ENCODE results near the gene C1QC.

Gene C1QC

DNA sequence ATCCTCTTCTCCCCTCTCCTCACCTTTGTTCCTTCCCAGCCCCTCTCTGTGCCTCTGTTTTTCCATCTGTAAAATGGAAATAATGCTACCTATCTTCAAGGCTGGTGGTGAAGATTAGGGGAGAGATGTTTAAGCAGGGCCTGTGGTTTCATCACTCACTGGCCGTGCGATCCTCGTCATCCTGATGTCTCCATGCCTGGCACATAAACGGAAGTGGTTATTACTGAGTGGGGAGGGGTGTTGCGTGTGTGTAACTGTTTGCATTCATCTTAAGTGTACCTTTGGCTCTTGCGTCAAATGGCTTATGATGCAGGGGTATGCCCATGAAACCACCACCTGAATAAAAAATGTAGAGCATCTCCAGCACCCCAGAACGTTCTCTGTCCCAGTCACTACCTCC is 24.2 kb upstream of the C1QC start:
- no peak for TF ChIP-seq CTCF (IDR thresholded peaks at IDR 0.05; ENCODE audit: borderline replicate concordance, insufficient read depth, low read depth, low read length)
- H3K4me3 ChIP-seq (ENCODE audit: low read depth, low read length): no peak overlapping the region

- H3K4me3 ChIP-seq (ENCODE audit: low read depth, low read length): no peak overlapping the region
- no peak for TF ChIP-seq CTCF (IDR thresholded peaks at IDR 0.05; ENCODE audit: borderline replicate concordance, insufficient read depth, low read depth, low read length)
Observed at GRCh38 chr1:22619798-22620197, 23.6 kb upstream of the C1QC start.

DNA sequence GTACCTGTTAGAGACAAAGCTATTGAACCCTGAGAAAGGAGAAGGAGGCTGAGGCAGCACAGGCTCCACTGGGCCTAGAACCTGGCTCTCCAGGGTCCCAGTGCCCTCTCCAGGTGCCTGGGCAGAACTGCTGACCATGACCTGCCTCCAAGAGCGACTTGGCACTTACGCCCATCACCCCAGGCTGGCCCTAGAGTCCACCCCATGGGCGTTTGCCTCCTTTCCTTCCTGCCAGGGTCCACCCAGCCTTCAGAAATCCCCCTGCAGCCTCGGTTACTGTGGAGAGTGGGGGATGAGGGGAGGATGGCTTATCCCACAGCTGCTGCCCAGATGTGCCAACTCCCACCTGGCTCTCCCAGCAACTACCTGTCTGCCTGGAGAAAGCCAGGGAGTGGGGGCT is 21.7 kb upstream of the C1QC start:
- no peak overlapping the region for H3K4me3 ChIP-seq (ENCODE audit: low read depth, low read length)
- TF ChIP-seq CTCF (IDR thresholded peaks at IDR 0.05; ENCODE audit: borderline replicate concordance, insufficient read depth, low read depth, low read length): no peak

DNA sequence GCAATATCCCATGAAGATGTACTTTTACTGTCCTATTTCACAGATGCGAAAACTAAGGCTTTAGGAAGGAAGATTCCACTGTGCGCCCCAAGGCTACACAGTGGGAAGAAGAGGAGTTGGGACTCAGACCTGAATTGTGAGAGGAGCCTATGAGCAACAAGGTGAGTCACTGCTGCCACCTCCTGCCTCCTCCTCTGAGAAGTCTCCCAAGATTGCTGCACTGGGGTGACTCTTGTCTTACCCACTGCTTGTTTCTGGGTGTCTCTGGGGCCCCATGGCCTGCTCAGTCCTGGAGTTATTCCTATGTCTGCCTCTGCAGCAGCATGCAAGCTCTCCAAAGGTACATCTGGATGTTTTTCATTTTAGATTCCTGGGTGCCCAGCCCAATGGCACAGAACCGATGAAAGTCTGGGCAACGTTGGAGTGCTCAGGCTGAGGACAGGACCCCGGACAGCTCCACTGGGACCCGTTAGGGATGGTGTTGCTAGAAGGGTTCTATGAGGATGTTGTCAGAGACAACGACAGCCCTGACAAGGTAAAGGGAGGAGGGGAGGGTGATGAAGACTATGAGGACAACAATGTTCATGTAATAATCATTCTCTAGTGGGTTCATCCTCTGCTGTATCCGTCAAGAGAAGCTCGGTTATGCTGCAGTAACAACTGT is 18.0 kb upstream of the C1QC start:
- TF ChIP-seq CTCF (IDR thresholded peaks at IDR 0.05; ENCODE audit: borderline replicate concordance, insufficient read depth, low read depth, low read length): no peak
- H3K4me3 ChIP-seq (ENCODE audit: low read depth, low read length): no peak overlapping the region

GRCh38 chr1:22626237-22627157 is 16.9 kb upstream of the C1QC start:
- no peak overlapping the region for H3K4me3 ChIP-seq (ENCODE audit: low read depth, low read length)
- no peak for TF ChIP-seq CTCF (IDR thresholded peaks at IDR 0.05; ENCODE audit: borderline replicate concordance, insufficient read depth, low read depth, low read length)

DNA sequence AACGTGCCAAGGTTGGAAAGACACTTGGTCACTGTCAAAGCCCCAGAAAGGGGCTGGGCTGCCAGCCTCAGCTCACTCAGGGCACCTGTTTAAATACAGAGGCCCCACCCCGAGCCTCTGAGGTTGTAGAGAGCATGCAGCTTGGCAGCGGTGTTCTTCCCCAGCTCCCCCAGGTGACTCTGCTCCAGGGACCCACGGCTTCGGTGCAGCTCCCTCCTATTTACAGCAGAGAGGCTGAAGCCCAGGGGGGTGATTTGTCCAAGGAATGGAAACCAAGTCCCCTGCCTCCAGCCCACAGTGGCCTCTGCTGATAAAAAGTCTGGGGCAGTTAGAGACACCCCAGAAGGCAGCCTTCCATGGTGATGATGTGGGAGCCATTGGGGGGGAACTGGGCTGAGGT is 16.1 kb upstream of the C1QC start:
- H3K4me3 ChIP-seq (ENCODE audit: low read depth, low read length): no peak overlapping the region
- TF ChIP-seq CTCF (IDR thresholded peaks at IDR 0.05; ENCODE audit: borderline replicate concordance, insufficient read depth, low read depth, low read length): no peak
